Body of pancreas (tissue), 4 donors: ENCODE measurements around the gene OBP2A. TPM values are rescaled to one million over a fixed set of nuclear protein-coding genes. Genes with fewer than 3 reads are reported as not detected.
"Not testable (repeated sequence)": the region's sequence is repeated elsewhere in the genome, so short reads cannot be mapped to it uniquely, and the experiment has no call there.

ENCODE experiments used
- ATAC-seq: fragments of 150-250 bp; one replicate; pipeline ENCODE4 v1.9.1; 2016
- DNase-seq, 4 donors: peaks; one replicate each; pipeline ENCODE4 v3.0.0-alpha.2; 2019
- H3K27ac ChIP-seq, 4 donors: fragments of 200-600 bp; sonication (generic); 1 replicate in 3 of 4; 2 replicates in 1 of 4; pipeline versions ENCODE4 v1.5.1 to v1.6.1; 2016 to 2019; ENCODE audit warnings: mild to moderate bottlenecking in 1 of 4, mixed read lengths in 1 of 4, moderate library complexity in 1 of 4
- H3K27me3 ChIP-seq, 2 donors: fragments of 200-600 bp; sonication (generic); one replicate each; pipeline ENCODE4 v1.6.0; 2016; ENCODE audit warnings: mild to moderate bottlenecking in 1 of 2
- H3K36me3 ChIP-seq, 2 donors: fragments of 200-600 bp; sonication (generic); replicated peaks in 1 of 2; 2 replicates each; pipeline ENCODE4 v1.5.1; 2016; ENCODE audit warnings: low read depth in 2 of 2; ENCODE audit not compliant: insufficient read depth in 1 of 2
- H3K4me1 ChIP-seq: fragments of 200-600 bp; sonication (generic); one replicate; pipeline ENCODE4 v1.6.0; 2016
- H3K4me3 ChIP-seq, 2 donors: fragments of 200-600 bp; sonication (generic); 1 replicate in 1 of 2; 2 replicates in 1 of 2; pipeline ENCODE4 v1.5.1; 2016 to 2019
- H3K9me3 ChIP-seq, 3 donors: fragments of 200-600 bp; sonication (generic); 1 replicate in 2 of 3; 2 replicates in 1 of 3; pipeline ENCODE4 v1.5.1; 2016
- POLR2A ChIP-seq, 3 donors: fragments of 450-650 bp; IDR thresholded peaks; one replicate each; pipeline ENCODE4 v1.6.1; 2016; ENCODE audit warnings: antibody characterized with exemption in 3 of 3, mild to moderate bottlenecking in 2 of 3
- WGBS, 2 donors: methylation state at CpG; one replicate each; pipeline ENCODE4 v1.1.5; 2017; 5-methylcytosine and 5-hydroxymethylcytosine counted together
- intact Hi-C: fragments of 100-400 bp; cut with DNase I; formaldehyde crosslinking; loops from one replicate; pipeline ENCODE4 v1.15.1; 2023
- total RNA-seq, 2 donors: library from RNA; depleted of rRNA; stranded (reverse); fragments of >200 nt; gene quantifications; one replicate each; pipeline ENCODE4 v1.1.0, GENCODE V29; 2016
- TF ChIP-seq, protein P1 (sequence below), 7 experiments: fragments of 450-650 bp in 4 of 7; fragments of 200-600 bp in 3 of 7; sonication (generic) in 3 of 7; IDR thresholded peaks; one replicate each; pipeline ENCODE4 v1.5.1; 2016 to 2019; ENCODE audit warnings: antibody characterized with exemption in 7 of 7

Gene OBP2A
- total RNA-seq, 2 donors from 2014 or later: not detected

DNA sequence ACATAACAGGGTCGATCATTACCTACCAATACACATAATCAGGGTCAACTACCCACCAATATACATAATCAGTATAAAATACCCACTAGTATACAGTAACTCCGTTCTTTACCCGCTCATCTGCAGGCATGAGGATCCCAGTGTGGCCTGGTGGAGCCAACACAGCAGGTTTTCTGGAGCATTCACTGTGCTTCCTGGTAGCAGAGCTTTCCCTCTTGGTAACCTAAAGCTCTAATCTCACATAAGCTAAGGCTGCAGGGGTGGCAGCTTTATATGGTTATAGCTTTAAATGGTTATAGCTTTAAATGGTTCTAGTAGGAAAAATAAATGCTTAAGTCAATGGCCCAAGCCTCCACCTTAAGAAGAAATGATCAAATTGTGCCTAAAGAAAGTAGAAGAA, 12.8 kb upstream of the OBP2A start:
- DNase-seq (no peak), ATAC-seq (no peak)
- no peak overlapping the region for H3K27ac ChIP-seq
- no peaks in the 10 kb centered on the region for H3K4me1 ChIP-seq
- TF ChIP-seq, protein P1, sequence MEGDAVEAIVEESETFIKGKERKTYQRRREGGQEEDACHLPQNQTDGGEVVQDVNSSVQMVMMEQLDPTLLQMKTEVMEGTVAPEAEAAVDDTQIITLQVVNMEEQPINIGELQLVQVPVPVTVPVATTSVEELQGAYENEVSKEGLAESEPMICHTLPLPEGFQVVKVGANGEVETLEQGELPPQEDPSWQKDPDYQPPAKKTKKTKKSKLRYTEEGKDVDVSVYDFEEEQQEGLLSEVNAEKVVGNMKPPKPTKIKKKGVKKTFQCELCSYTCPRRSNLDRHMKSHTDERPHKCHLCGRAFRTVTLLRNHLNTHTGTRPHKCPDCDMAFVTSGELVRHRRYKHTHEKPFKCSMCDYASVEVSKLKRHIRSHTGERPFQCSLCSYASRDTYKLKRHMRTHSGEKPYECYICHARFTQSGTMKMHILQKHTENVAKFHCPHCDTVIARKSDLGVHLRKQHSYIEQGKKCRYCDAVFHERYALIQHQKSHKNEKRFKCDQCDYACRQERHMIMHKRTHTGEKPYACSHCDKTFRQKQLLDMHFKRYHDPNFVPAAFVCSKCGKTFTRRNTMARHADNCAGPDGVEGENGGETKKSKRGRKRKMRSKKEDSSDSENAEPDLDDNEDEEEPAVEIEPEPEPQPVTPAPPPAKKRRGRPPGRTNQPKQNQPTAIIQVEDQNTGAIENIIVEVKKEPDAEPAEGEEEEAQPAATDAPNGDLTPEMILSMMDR (IDR thresholded peaks at IDR 0.05): no peak
- no peak for TF ChIP-seq POLR2A (IDR thresholded peaks at IDR 0.05)
- no peaks in the 10 kb centered on the region for H3K36me3 ChIP-seq
- no peak overlapping the region for H3K4me3 ChIP-seq
- intact Hi-C loops: no loop called here
- no peaks in the 10 kb centered on the region for H3K9me3 ChIP-seq
- no peaks in the 10 kb centered on the region for H3K27me3 ChIP-seq
- WGBS, 2 donors: 70 to 90% methylated on average over 3 of the region's 3 CpGs

DNA sequence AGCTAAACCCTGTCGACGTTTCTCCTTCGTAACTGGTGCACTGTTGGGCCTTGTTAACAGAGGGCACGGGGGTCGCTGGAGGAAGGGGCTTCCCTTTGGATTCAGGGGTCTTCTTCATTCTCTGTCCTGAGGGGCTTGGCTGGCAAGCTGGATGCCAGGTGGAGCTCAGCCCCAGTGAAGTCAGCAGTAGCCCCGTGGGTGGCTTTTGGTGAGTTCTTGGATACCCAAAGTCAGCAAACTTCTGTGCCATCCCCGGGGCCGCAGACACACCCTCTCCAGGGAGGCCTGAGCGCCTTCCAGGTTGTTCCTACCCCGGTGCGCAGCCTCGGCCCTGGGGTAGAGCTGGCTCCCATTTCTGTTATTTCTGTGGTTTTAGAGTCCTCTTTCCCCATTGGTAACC, 12.3 kb upstream of the OBP2A start:
- H3K27me3 ChIP-seq: no peaks in the 10 kb centered on the region
- H3K36me3 ChIP-seq: no peaks in the 10 kb centered on the region
- no peak overlapping the region for H3K4me3 ChIP-seq
- H3K4me1 ChIP-seq: no peaks in the 10 kb centered on the region
- H3K9me3 ChIP-seq: no peaks in the 10 kb centered on the region
- H3K27ac ChIP-seq: no peak overlapping the region
- intact Hi-C loops: no loop called here
- WGBS, 2 donors: 75 to 81% methylated on average over 7 to 12 of the region's 12 CpGs
- TF ChIP-seq POLR2A (IDR thresholded peaks at IDR 0.05): no peak
- TF ChIP-seq, protein P1 (IDR thresholded peaks at IDR 0.05): no peak
- DNase-seq (no peak), ATAC-seq (no peak)

GRCh38 chr9:135534192-135534711, 11.7 kb upstream of the OBP2A start:
- H3K27me3 ChIP-seq, ATAC-seq, H3K4me3 ChIP-seq, H3K4me1 ChIP-seq, H3K9me3 ChIP-seq, H3K27ac ChIP-seq, H3K36me3 ChIP-seq, intact Hi-C loops, DNase-seq: not testable (repeated sequence)
- 17 to 37% methylated on average over 10 of the region's 10 CpGs for WGBS, 2 donors

GRCh38 chr9:135534826-135535225, 11.1 kb upstream of the OBP2A start:
- DNase-seq, H3K36me3 ChIP-seq, H3K9me3 ChIP-seq, intact Hi-C loops, H3K4me3 ChIP-seq, H3K4me1 ChIP-seq, H3K27me3 ChIP-seq, ATAC-seq, H3K27ac ChIP-seq: not testable (repeated sequence)
- 65 to 77% methylated on average over 4 of the region's 4 CpGs for WGBS, 2 donors

DNA sequence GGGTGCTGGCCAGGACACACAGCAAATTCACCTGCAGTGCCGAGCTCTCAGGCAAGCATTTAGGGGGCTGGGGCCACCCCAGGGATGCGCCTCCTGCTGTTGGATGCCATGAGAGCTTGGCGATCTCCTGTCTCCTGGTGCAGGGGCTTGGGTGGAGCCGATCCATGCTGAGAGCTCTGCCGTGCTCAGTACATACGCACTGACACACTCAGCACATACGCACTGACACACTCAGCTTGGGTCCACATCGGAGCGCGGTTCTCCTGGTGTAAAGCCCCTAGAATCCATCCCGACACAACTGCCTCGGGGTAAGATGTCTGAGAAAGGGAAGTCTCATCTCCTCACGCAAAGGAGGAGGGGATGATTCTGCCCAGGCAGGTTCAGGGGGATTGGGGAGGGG, 10.3 kb upstream of the OBP2A start:
- H3K27me3 ChIP-seq, H3K4me3 ChIP-seq, H3K9me3 ChIP-seq, H3K4me1 ChIP-seq, DNase-seq, H3K27ac ChIP-seq, H3K36me3 ChIP-seq, ATAC-seq, intact Hi-C loops: not testable (repeated sequence)
- 36 to 77% methylated on average over 2 to 13 of the region's 13 CpGs for WGBS, 2 donors

DNA sequence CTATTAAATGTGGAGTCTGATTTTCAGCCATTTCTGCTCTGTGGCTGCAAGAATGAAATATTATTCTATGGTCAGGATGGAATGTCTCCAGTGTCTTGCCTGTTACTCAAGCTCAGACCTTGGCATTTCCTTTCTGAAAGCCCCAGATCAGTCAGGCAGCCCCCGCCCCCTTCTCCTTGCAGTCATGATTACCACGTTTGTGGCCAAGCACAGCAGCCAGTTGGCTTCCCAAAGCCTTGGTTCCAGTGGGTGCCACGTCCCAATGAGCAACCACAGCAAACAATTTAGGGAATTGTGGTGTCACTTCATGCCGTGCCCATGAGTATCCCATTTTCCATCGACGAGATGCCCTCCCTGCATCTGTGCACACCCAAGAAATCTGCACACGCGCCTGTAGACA, 9.7 kb upstream of the OBP2A start:
- DNase-seq (no peak), ATAC-seq (no peak)
- Histone ChIP-seq H3K9me3 (no peaks in the 10 kb centered on the region), H3K27ac (no peak overlapping the region), H3K36me3 (no peaks in the 10 kb centered on the region), H3K4me3 (no peak overlapping the region), H3K4me1 (no peaks in the 10 kb centered on the region), H3K27me3 (no peaks in the 10 kb centered on the region)
- WGBS, 2 donors: 55 to 63% methylated on average over 4 to 8 of the region's 8 CpGs
- TF ChIP-seq, protein P1 (IDR thresholded peaks at IDR 0.05): no peak
- TF ChIP-seq POLR2A (IDR thresholded peaks at IDR 0.05): no peak
- intact Hi-C loops: no loop called here

- H3K36me3 ChIP-seq, H3K4me3 ChIP-seq, intact Hi-C loops, ATAC-seq, DNase-seq, H3K4me1 ChIP-seq, H3K27me3 ChIP-seq, H3K9me3 ChIP-seq, H3K27ac ChIP-seq: not testable (repeated sequence)
- 23 to 32% methylated on average over 8 of the region's 8 CpGs for WGBS, 2 donors
Measured at GRCh38 chr9:135543262-135543894, 2.5 kb upstream of the OBP2A start.
